Stimulated activated CD8-positive, alpha-beta memory T cell treated with anti-CD3 and anti-CD28 coated beads, Interleukin-4, amount 100 ng/mL, for 4 hours (primary cell): ENCODE results near the gene HDAC1.
"Not testable (repeated sequence)": the region's sequence is repeated elsewhere in the genome, so short reads cannot be mapped to it uniquely, and the experiment has no call there.

Source experiments
- DNase-seq, 2 donors: peaks; one replicate each; pipeline ENCODE4 v3.0.0-alpha.2; 2020; ENCODE audit warnings: low read depth in 2 of 2, low spot score in 1 of 2

Gene HDAC1

DNA sequence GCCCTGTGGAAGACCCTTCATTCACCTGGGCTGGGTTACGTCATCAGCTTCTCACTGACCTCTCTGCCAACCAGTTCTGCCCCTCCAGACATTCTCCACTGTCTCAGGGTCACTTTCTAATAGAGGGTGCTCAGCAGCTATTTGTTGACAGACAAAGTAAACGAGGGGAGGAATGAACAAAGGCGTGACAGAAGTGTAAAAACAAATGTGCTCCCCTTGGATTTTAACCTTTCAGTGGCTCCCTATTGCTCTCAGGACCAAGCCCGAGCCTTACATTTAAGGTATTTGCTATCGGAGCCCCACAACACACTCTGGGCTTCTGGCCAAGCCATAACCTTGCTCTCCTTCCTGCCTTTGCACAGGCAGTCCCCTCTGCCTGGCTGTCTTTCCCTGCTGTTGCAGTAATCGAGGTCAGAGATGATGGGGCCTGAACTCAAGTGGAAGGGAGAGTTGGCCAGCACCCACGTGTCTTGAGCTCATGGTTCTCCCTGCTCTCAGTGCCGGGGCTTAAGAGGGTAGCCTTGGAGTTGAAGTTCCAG lies 53.5 kb downstream of the HDAC1 start:
- no peak for DNase-seq

DNA sequence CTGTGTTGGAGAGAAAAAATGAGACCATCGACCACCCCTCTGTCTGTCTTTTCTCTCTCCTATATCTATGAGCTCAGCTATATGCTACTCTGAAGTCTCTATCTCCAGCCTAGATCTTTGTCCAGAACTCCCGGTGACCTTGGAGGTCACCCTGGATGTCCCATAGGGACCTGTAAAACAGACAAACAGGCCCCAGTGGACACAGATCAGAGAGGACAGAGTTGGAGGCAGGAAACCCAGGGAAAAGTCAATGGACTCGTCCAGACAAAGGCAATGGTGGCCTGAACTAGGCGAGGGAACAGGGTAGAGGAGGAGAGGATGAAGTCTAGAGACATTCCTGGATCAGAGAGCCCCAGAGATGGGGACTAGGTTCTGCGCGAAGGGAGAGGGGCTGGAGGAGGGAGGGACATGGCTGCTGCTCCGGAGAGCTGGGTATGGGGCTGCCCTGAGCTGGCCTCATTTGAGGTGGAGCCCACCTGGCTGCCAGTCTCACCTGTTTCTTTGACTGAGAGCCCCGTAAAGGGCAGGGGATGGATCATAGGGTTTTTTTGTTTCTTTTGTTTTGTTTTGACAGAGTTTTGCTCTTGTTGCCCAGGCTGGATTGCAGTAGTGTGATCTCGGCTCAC lies 54.8 kb downstream of the HDAC1 start:
- DNase-seq = no peak

DNA sequence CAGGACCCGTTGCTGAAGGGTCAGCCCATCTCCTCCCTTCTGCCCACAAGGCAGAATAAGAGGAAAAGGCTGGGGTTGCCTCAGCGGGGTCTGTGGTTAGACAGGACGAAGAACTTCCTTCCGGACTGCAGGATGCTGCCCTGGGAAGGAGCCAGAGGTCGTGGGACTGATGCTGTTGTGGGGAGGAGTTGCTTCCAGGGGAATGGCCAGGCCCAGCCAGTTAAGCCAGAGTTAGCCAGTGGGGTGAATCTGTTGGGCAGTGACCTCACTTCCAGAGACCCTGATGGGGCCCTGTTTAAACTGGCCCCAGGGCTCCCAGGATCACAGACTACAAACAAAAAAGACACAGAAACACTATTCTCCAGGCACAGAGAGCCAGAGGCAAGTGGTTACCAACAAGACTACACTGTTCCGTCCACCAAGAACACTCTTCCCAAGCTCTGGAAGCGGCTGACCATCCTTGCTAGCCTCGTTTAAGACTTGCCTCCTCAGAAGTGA lies 57.4 kb downstream of the HDAC1 start:
- no peak for DNase-seq

DNA sequence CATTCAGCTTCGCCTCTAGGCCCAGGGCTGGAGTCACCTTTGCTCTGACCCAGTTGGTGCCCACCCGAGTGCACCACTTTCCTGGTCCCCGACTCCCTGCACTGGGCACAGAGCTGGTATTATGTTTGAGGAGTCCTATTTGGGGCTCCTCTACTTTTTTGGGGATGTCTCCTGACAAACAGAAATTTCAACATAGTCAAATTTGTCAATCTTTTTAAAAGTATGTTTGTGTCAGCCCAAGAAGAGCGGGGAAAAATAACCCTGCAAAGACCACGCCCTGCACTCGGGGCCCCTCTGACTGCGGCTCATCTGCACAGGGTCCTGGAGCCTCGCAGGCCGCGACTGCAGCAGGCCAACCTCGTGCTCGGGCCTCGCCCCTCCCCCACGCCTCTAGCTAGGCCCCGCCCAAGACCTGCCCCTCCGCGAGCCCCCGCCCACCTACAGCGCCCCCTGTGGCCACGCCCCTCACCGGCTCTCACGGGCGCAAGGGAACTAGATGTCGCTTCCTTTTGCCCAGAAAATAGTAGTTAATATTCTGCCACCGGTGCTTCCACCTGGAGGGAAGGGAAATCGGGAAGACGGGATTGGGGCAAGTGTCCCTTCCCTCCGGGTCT lies 59.0 kb downstream of the HDAC1 start:
- peak in 1 of 2 donors; percentile 62 for DNase-seq

DNA sequence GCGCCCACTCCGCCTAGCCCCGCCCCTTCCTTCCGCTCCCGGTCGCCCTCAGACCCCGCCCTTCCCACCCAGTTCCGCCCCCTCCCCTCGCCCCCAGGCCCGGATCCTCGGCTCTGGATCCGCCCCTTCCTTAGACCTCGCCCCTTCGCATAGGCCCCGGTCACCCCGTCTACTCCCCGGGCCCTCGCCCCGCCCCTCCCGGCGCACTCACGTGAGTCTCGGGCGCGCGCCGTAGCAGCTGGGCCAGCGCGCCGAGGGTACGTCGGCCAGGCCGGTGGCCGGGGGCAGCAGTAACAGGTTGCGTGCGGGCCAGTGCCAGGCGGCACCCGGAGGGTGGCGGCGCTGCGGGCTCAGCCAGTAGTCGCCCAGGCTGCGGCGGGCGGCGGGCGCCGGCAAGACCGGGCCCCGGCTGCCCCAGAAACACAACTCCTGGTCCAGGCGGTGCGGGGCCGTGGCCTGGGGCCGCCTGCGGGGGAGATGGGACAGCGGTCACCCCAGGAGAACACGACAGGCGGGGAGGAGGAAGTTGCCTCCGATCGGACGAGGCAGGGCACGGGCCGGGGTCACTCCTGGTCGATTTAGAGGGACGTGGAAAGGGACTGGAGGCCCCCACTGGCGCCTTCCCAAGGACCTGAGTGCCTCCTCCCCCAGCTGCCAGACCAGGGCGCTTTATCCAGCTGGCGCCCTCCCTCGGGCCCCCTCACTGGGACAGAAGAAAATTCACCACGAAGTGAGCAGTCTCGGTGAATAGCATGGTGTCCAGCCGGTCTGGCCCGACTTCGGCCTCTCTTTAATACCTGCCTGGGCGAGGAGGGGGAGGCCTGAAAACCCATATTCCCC lies 59.7 kb downstream of the HDAC1 start:
- DNase-seq = peak; percentile 76 to 82

- DNase-seq = no peak
Measured at GRCh38 chr1:32352239-32352745, 60.4 kb downstream of the HDAC1 start.

DNA sequence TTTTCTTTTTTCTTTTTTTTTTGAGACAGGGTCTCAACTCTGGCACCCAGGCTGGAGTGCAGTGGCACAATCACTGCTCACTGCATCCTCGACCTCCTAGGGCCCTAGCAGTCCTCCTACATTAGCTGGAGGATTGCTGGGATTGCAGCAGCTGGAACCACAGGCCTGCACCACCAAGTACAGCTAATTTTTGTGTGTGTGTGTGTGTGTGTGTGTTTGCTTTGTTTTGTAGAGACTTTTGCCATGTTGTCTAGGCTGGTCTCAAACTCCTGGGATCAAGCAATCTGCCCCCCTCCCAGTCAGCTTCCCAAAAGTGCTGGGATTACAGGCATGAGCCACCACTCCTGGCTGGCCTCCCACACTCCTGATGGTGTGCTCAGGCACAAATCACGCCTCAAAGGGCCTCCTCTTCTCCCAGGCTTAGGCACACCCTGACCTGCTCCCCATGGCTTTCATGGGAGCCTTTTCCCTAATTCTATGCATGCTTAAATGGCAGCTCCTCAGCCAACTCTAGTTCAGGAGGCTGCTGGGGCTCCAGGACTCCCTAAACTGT lies 61.0 kb downstream of the HDAC1 start:
- no peak for DNase-seq

- no peak for DNase-seq
Measured at GRCh38 chr1:32353431-32353830, 61.5 kb downstream of the HDAC1 start.

- no peak for DNase-seq
Measured at GRCh38 chr1:32353886-32354570, 62.1 kb downstream of the HDAC1 start.

DNA sequence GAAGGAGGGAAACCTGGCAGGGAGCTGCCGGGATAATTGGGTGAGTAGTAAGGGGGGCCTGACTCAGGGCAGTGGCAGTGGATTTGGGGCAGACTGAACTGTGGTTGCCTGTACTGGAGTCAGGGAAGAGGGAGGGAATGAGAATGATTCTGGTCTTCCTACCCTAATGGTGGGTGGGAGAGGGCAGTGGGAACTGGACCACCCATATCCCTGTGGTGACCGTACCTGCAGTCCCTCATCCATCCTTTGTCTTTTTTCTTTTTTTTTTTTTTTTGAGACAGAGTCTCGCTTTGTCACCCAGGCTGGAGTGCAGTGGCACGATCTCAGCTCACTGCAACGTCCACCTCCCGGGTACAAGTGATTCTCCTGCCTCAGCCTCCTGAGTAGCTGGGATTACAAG lies 63.9 kb downstream of the HDAC1 start:
- DNase-seq = not testable (repeated sequence)

- DNase-seq = no peak
Measured at GRCh38 chr1:32356478-32356877, 64.6 kb downstream of the HDAC1 start.

- no peak for DNase-seq
Measured at GRCh38 chr1:32357614-32358013, 65.7 kb downstream of the HDAC1 start.

DNA sequence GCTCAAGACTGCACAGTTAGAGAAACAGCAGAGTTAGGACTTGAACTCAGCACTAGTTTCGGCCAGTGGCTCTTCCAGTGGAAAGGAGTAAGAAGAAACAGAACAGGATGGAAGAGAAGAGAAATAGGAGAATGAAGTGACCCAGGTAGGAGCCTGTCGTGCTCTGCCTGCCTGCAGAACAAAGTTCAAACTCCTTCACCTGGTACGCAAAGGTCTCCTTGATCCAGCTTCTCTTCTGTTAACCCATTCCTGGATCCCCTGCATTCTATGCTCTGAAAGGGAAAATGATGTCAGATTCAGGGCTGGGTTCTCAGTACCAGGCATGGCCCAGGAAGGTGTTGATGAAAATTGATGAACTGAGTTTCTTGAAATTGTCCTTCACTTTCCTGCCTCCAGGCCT lies 66.6 kb downstream of the HDAC1 start:
- DNase-seq = no peak

DNA sequence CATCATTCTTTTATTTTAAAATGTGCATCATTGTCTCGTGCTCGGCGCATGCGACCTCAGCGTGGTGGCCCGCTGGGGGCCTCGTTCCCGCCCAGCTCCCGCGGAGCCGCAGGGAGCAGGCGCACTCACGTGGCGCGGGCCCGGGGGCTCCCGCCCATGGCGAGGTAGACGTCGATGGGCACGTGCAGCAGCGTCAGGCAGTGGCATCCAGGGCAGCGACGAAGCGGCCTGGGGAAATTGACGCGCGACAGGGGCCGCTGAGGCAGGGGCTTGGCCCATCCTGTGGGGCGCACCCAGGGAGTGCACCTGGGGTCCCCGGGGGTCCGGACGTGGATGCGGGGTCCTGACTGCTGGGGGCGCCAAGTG lies 69.4 kb downstream of the HDAC1 start:
- no peak for DNase-seq

GRCh38 chr1:32361674-32362473 lies 70.0 kb downstream of the HDAC1 start:
- DNase-seq = no peak

- no peak for DNase-seq
Measured at GRCh38 chr1:32362474-32363313, 70.8 kb downstream of the HDAC1 start, which contains the start of the genes FAM229A and TSSK3. Gene FAM229A (minus strand): TSS chr1:32362485. CDS start chr1:32362091, 394 bp downstream. Gene TSSK3 (plus strand): TSS chr1:32362539. CDS start chr1:32362702, 163 bp downstream.

GRCh38 chr1:32363713-32364112 lies 71.8 kb downstream of the HDAC1 start:
- no peak for DNase-seq

DNA sequence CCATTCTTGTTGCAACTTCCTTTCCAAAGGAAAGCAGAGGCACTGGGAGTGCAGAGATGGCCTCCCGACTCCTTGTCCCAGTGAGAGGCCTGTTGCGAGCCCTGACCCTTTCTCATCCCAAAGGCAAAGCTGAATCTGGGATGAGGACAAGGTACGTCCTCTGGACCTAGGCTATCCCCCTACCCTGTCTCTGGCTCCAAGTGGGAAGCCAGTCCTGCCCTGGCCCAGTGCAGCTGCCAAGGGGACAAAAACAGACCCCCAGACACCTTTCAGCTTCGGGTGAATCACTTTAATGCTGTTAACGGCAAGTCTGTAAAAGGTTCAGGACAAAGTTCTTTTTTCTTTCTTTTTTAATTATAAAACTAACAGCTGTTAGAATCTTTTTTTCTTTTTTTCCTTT lies 73.0 kb downstream of the HDAC1 start:
- DNase-seq = no peak

DNA sequence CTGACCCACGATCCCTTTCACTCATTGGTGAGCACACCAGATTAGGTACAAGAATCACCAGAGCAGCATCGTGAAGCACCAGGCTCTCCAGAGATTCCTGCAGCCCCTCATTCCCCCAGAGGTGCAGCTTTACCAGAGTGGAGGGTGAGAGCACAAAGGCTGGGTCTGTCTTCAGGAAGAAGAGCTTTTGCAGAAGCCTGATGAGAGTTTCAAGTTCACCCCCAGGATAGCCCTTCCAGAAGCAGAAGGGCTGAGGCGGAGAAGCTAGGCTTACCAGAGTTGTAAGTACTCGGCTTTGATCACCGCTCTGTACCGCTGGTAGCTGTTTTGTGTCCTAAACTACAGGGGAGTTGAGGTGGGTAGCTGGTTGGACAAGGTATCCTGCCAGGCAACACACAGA lies 73.6 kb downstream of the HDAC1 start:
- DNase-seq = no peak
